ENCODE data around the gene BCORL1.

BCORL1 gene

DNA sequence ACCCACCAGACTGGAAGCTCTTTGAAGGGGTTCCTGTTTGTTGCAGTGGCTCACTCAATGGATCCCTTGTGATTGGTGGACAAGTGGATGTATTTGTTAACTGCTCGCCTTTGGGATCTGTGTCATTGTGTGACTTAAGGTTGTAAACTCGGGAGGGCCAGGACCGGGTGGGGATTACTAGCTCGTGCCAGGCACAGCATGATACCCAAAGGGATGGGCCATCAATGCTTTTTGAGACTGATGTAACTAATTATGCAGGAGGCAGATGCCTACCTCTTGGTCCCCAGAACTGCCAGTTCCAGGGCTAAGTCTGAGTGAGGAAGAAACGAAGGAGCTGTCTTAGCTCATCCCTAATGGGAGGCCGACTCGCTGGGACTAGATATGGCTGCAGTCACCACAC lies 48.7 kb upstream of the BCORL1 start:
- Histone ChIP-seq H4K20me1 (ENCODE audit: insufficient read depth, low read length) (no peaks in the 10 kb centered on the region), H3K9ac (ENCODE audit: low read length) (no peak overlapping the region), H2AFZ (ENCODE audit: low read length) (no peak overlapping the region), H3K36me3 (replicated peaks; ENCODE audit: insufficient read depth, low read length) (no peaks in the 10 kb centered on the region), H3K9me3 (replicated peaks; ENCODE audit: insufficient read depth, low read length) (no peaks in the 10 kb centered on the region), H3K79me2 (ENCODE audit: low read length) (no peaks in the 10 kb centered on the region), H3K4me3 (ENCODE audit: low read length) (no peak overlapping the region), H3K27ac (ENCODE audit: low read length) (no peak overlapping the region), H3F3A (ENCODE audit: insufficient read depth, low read length) (peaks cover 19% of the 10 kb centered on the region), H3K27me3 (replicated peaks; ENCODE audit: insufficient read depth, low read length) (no peaks in the 10 kb centered on the region), H3K4me1 (ENCODE audit: low read length) (no peaks in the 10 kb centered on the region), H3K9me2 (replicated peaks; ENCODE audit: insufficient read depth, low read length) (no peaks in the 10 kb centered on the region), H3K4me2 (ENCODE audit: low read depth, low read length) (no peak overlapping the region)
- no peak for DNase-seq
- no peak for TF ChIP-seq EZH2phosphoT487 (IDR thresholded peaks at IDR 0.05; ENCODE audit: low read length)
- no peak for TF ChIP-seq EZH2 (optimal IDR thresholded peaks at IDR 0.05; ENCODE audit: low read depth, low read length)
- TF ChIP-seq, protein P1, sequence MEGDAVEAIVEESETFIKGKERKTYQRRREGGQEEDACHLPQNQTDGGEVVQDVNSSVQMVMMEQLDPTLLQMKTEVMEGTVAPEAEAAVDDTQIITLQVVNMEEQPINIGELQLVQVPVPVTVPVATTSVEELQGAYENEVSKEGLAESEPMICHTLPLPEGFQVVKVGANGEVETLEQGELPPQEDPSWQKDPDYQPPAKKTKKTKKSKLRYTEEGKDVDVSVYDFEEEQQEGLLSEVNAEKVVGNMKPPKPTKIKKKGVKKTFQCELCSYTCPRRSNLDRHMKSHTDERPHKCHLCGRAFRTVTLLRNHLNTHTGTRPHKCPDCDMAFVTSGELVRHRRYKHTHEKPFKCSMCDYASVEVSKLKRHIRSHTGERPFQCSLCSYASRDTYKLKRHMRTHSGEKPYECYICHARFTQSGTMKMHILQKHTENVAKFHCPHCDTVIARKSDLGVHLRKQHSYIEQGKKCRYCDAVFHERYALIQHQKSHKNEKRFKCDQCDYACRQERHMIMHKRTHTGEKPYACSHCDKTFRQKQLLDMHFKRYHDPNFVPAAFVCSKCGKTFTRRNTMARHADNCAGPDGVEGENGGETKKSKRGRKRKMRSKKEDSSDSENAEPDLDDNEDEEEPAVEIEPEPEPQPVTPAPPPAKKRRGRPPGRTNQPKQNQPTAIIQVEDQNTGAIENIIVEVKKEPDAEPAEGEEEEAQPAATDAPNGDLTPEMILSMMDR (IDR thresholded peaks at IDR 0.05; ENCODE audit: low read length), result no peak

DNA sequence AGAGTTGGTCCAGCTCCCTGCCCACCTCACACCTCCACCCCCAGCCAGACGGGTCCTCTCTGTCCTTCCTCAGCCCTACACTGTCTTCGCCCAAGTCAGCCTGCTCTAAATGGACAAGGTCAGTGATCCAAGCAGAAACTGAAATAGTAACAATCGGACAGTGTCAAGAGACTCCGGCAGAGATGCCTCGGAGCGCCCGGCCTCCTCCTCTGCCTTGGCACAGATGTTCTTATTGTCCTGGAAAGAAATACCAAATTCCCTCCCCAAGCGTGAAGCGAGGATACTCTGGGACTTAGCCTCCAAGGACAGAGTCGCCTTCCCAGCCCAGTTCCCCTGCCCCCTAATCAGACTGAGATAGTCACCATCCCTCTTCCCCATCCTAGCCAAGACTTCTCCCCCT lies 48.0 kb upstream of the BCORL1 start:
- TF ChIP-seq, protein P1 (IDR thresholded peaks at IDR 0.05; ENCODE audit: low read length), result no peak
- TF ChIP-seq EZH2phosphoT487 (IDR thresholded peaks at IDR 0.05; ENCODE audit: low read length), result no peak
- TF ChIP-seq EZH2 (optimal IDR thresholded peaks at IDR 0.05; ENCODE audit: low read depth, low read length), result no peak
- Histone ChIP-seq H3K9me3 (replicated peaks; ENCODE audit: insufficient read depth, low read length) (no peaks in the 10 kb centered on the region), H3K36me3 (replicated peaks; ENCODE audit: insufficient read depth, low read length) (no peaks in the 10 kb centered on the region), H3K9ac (ENCODE audit: low read length) (no peak overlapping the region), H3K27ac (ENCODE audit: low read length) (no peak overlapping the region), H3K27me3 (replicated peaks; ENCODE audit: insufficient read depth, low read length) (no peaks in the 10 kb centered on the region), H3K4me1 (ENCODE audit: low read length) (no peaks in the 10 kb centered on the region), H2AFZ (ENCODE audit: low read length) (no peak overlapping the region), H3K79me2 (ENCODE audit: low read length) (no peaks in the 10 kb centered on the region), H3K4me2 (ENCODE audit: low read depth, low read length) (no peak overlapping the region), H3K4me3 (ENCODE audit: low read length) (no peak overlapping the region), H4K20me1 (ENCODE audit: insufficient read depth, low read length) (no peaks in the 10 kb centered on the region), H3F3A (ENCODE audit: insufficient read depth, low read length) (peaks cover 17% of the 10 kb centered on the region), H3K9me2 (replicated peaks; ENCODE audit: insufficient read depth, low read length) (no peaks in the 10 kb centered on the region)
- no peak for DNase-seq

DNA sequence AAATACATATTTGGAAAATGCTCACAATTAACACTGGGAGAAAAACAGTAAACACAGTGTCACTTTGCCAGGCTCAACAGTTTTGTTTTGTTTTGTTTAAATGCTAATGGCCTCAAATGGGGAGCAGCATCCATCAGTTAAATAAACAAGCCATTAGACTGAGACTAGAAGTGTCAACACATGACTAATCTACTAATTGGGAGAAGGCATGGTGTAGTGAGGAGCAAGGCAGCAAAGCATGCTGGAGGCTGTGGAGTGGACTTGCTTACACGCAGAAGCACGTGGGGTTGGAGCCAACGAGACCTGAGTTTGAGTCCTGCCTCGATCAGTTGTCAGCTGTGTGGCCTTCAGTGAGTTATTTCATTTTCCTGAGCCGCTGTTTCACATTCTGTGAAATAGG lies 47.5 kb upstream of the BCORL1 start:
- H3K27ac ChIP-seq (ENCODE audit: low read length), result no peak overlapping the region
- H3K36me3 ChIP-seq (replicated peaks; ENCODE audit: insufficient read depth, low read length), result no peaks in the 10 kb centered on the region
- no peak for DNase-seq
- TF ChIP-seq, protein P1 (IDR thresholded peaks at IDR 0.05; ENCODE audit: low read length), result no peak
- TF ChIP-seq EZH2 (optimal IDR thresholded peaks at IDR 0.05; ENCODE audit: low read depth, low read length) (no peak), EZH2phosphoT487 (IDR thresholded peaks at IDR 0.05; ENCODE audit: low read length) (no peak)
- H3K27me3 ChIP-seq (replicated peaks; ENCODE audit: insufficient read depth, low read length), result no peaks in the 10 kb centered on the region
- no peaks in the 10 kb centered on the region for H3K9me2 ChIP-seq (replicated peaks; ENCODE audit: insufficient read depth, low read length)
- H2AFZ ChIP-seq (ENCODE audit: low read length), result no peak overlapping the region
- H3K4me2 ChIP-seq (ENCODE audit: low read depth, low read length), result no peak overlapping the region
- H3K9me3 ChIP-seq (replicated peaks; ENCODE audit: insufficient read depth, low read length), result no peaks in the 10 kb centered on the region
- no peaks in the 10 kb centered on the region for H4K20me1 ChIP-seq (ENCODE audit: insufficient read depth, low read length)
- H3K9ac ChIP-seq (ENCODE audit: low read length), result no peak overlapping the region
- peaks cover 13% of the 10 kb centered on the region for H3F3A ChIP-seq (ENCODE audit: insufficient read depth, low read length)
- no peaks in the 10 kb centered on the region for H3K4me1 ChIP-seq (ENCODE audit: low read length)
- H3K4me3 ChIP-seq (ENCODE audit: low read length), result no peak overlapping the region
- no peaks in the 10 kb centered on the region for H3K79me2 ChIP-seq (ENCODE audit: low read length)

Data from MM.1S (cell line).